UCSD-AML1 (cell line): ENCODE results near the gene NCAM2.

ENCODE experiments used
- DNase-seq: peaks from one replicate; lab custom pipeline; 2025; ENCODE audit not compliant: unreplicated experiment; lab: John Stamatoyannopoulos, UW

Gene NCAM2

GRCh38 chr21:21412096-21412495, 413.9 kb downstream of the NCAM2 start:
- DNase-seq: no peak

GRCh38 chr21:21415741-21416140, 417.5 kb downstream of the NCAM2 start:
- DNase-seq: no peak

GRCh38 chr21:21434944-21435343, 436.7 kb downstream of the NCAM2 start:
- DNase-seq: no peak

GRCh38 chr21:21436012-21436534, 437.9 kb downstream of the NCAM2 start:
- no peak for DNase-seq

GRCh38 chr21:21439761-21440160, 441.6 kb downstream of the NCAM2 start:
- no peak for DNase-seq

- DNase-seq: no peak
Observed at GRCh38 chr21:21457077-21457476, 458.9 kb downstream of the NCAM2 start.

- DNase-seq: no peak
Observed at GRCh38 chr21:21458124-21458631, 460.0 kb downstream of the NCAM2 start.

- no peak for DNase-seq
Observed at GRCh38 chr21:21460979-21461378, 462.8 kb downstream of the NCAM2 start.

GRCh38 chr21:21463456-21463855, 465.2 kb downstream of the NCAM2 start:
- no peak for DNase-seq

GRCh38 chr21:21464684-21465083, 466.5 kb downstream of the NCAM2 start:
- DNase-seq: no peak

GRCh38 chr21:21466752-21467151, 468.5 kb downstream of the NCAM2 start:
- DNase-seq: no peak

GRCh38 chr21:21468003-21468402, 469.8 kb downstream of the NCAM2 start:
- DNase-seq: no peak

- DNase-seq: no peak
Observed at GRCh38 chr21:21481239-21481638, 483.0 kb downstream of the NCAM2 start.

GRCh38 chr21:21508859-21509258, 510.6 kb downstream of the NCAM2 start:
- DNase-seq: no peak

GRCh38 chr21:21530680-21531079, 532.5 kb downstream of the NCAM2 start:
- DNase-seq: no peak

GRCh38 chr21:21547368-21547953, 549.3 kb downstream of the NCAM2 start:
- no peak for DNase-seq

GRCh38 chr21:21559285-21560045, 561.3 kb downstream of the NCAM2 start:
- no peak for DNase-seq
